ENCODE results near the gene USP48. TPM values are rescaled to one million over a fixed set of nuclear protein-coding genes. Genes with fewer than 3 reads are reported as not detected.

Gene USP48
- total and polyA plus RNA-seq, 2 of the 4 experiments (the other 2 are of a cell fraction) = 24.7 to 25.0 TPM

DNA sequence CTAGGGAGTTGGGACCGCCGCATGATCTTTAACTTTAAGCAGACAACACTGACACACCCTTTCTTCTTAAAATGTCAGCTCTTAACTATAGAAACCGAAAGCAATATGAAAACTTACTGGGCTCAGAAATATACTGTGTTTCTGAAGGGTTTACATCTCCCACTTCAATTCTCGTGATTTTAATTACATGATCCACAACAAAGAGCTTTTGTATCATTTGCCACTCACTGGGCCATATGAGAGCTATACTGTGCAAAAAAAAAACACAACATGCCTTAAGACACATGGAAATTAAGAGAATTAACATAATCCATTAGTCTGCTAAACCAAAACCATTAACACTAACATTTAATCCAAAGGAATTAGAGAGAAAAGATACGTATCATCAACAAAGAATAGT lies 78.8 kb downstream of the USP48 start:
- ATAC-seq (ENCODE audit: low read depth) (no peak), DNase-seq (no peak)
- Histone ChIP-seq H3K23ac (ENCODE audit: low read depth, low read length) (no peak overlapping the region), H3K4me1 (ENCODE audit: control insufficient read depth, insufficient read depth, low read length) (peaks cover 10% of the 10 kb centered on the region), H2BK15ac (ENCODE audit: low read depth, low read length) (no peak overlapping the region), H2BK5ac (ENCODE audit: low read depth, low read length, poor library complexity, severe bottlenecking) (peak overlapping the region; percentile 79), H2AK5ac (ENCODE audit: low read depth, low read length) (no peak overlapping the region), H3K4ac (ENCODE audit: low read depth, low read length) (no peak overlapping the region), H3K9me1 (ENCODE audit: insufficient read depth, low read length) (peaks cover 4% of the 10 kb centered on the region; the same call in 1 of the 2 replicates), H4K5ac (ENCODE audit: low read depth, low read length) (no peak overlapping the region), H3K4me3 (ENCODE audit: insufficient read depth, low read depth, low read length) (no peak overlapping the region), H3K14ac (replicated peaks; ENCODE audit: low read depth, low read length) (no peak overlapping the region; the same call in 1 of the 2 replicates), H4K91ac (ENCODE audit: insufficient read depth, low read depth, low read length) (no peak overlapping the region), H3K56ac (ENCODE audit: extremely low read depth, insufficient read depth, low read length) (no peak overlapping the region), H4K8ac (ENCODE audit: low read depth in 2 of 2, low read length in 2 of 2) (no peak overlapping the region), H2BK120ac (ENCODE audit: low read depth, low read length) (no peak overlapping the region), H3K79me1 (ENCODE audit: low read depth in 1 of 2, low read length in 2 of 2) (peaks cover 15 to 53% of the 10 kb centered on the region in 2 experiments; a peak in 3 of 4 replicates), H3K27me3 (ENCODE audit: control insufficient read depth, insufficient read depth, low read length) (no peaks in the 10 kb centered on the region), H4K20me1 (ENCODE audit: insufficient read depth, low read length) (peaks cover 7% of the 10 kb centered on the region; the same call in 1 of the 2 replicates), H2AK9ac (replicated peaks; ENCODE audit: low read depth, low read length, poor library complexity) (no peak overlapping the region), H2AFZ (replicated peaks; ENCODE audit: low read length, poor library complexity) (no peak overlapping the region), H3K9ac (ENCODE audit: low read depth, low read length) (no peak overlapping the region), H3K27ac (ENCODE audit: insufficient read depth, low read length) (no peak overlapping the region), H2BK20ac (ENCODE audit: low read depth, low read length) (no peak overlapping the region), H3K18ac (ENCODE audit: low read depth, low read length) (no peak overlapping the region), H3K4me2 (ENCODE audit: low read depth, low read length) (no peak overlapping the region), H3K36me3 (ENCODE audit: control insufficient read depth, insufficient read depth, low read length) (peaks cover 22% of the 10 kb centered on the region), H3K9me3 (ENCODE audit: control insufficient read depth, insufficient read depth, low read length) (no peaks in the 10 kb centered on the region)
- no TSS peak for BruUV-seq (replicated peaks)
- in situ Hi-C loops (cut with MboI; ENCODE audit: low sequenced_read_pairs) (loop anchor here (25.0 kb wide), 1 partner anchor 258 kb away; no protein-coding TSS in a partner anchor), dilution Hi-C loops (cut with HindIII; ENCODE audit: low sequenced_read_pairs, unreplicated experiment) (no loop called here), intact Hi-C loops (cut with micrococcal nuclease) (loop anchor here (10.0 kb wide), 1 partner anchor 261 kb away; no protein-coding TSS in a partner anchor)
- TF ChIP-seq MAZ (IDR thresholded peaks at IDR 0.05; ENCODE audit: borderline replicate concordance, low read depth, low read length) = no peak
- no peak for TF ChIP-seq USF2 (IDR thresholded peaks at IDR 0.05; ENCODE audit: low read depth, low read length)
- no peak for TF ChIP-seq CTCF (conservative IDR thresholded peaks at IDR 0.05; ENCODE audit: low read depth, low read length)
- TF ChIP-seq FOS (IDR thresholded peaks at IDR 0.05; ENCODE audit: low read depth, low read length) = no peak
- no peak for TF ChIP-seq SMC3 (IDR thresholded peaks at IDR 0.05; ENCODE audit: low read depth, low read length)
- TF ChIP-seq CHD1 (IDR thresholded peaks at IDR 0.05; ENCODE audit: low read depth, low read length) = no peak
- TF ChIP-seq RFX5 (IDR thresholded peaks at IDR 0.05; ENCODE audit: low read depth, low read length) = no peak
- no peak for TF ChIP-seq POLR2A (IDR thresholded peaks at IDR 0.05; ENCODE audit: low read depth, low read length)
- no peak for TF ChIP-seq CEBPB (IDR thresholded peaks at IDR 0.05; ENCODE audit: low read depth, low read length)
- TF ChIP-seq ELK1 (IDR thresholded peaks at IDR 0.05; ENCODE audit: borderline replicate concordance, low read depth, low read length) = no peak
- TF ChIP-seq MXI1 (IDR thresholded peaks at IDR 0.05; ENCODE audit: borderline replicate concordance, low read depth, low read length) = no peak
- no peak for TF ChIP-seq MAFK (IDR thresholded peaks at IDR 0.05; ENCODE audit: low read depth, low read length)
- no peak for TF ChIP-seq RCOR1 (IDR thresholded peaks at IDR 0.05; ENCODE audit: insufficient replicate concordance, low read length)
- no peak for TF ChIP-seq BHLHE40 (IDR thresholded peaks at IDR 0.05; ENCODE audit: low read depth, low read length)
- no peak for TF ChIP-seq RAD21 (IDR thresholded peaks at IDR 0.05; ENCODE audit: low read length)
- no CpG with 5 or more reads among the region's 5 CpGs for WGBS, 2 experiments (ENCODE audit: extremely low coverage in 2 of 2, insufficient read length in 1 of 2)
- ChIA-PET POLR2A (ENCODE audit: unreplicated experiment) (no interaction called here), CTCF (interaction anchor here (0.5 to 0.8 kb wide), 3 partner anchors 21 to 413 kb away, joined by 4 to 9 read pairs (median 8); no protein-coding TSS in a partner anchor)

Measured in IMR-90 (cell line).